GM21723 (cell line): ENCODE data around the gene PRSS16.
A peak's percentile ranks its signal among the peaks of the same experiment; 100 is the strongest.
"Not testable (repeated sequence)": the region's sequence is repeated elsewhere in the genome, so short reads cannot be mapped to it uniquely, and the experiment has no call there.

ENCODE experiments used
- ATAC-seq: cut with Tn5 transposase; IDR thresholded peaks from one replicate; pipeline ENCODE4 v1.9.1; 2021; ENCODE audit warnings: mild to moderate bottlenecking, moderate library complexity; ENCODE audit not compliant: unreplicated experiment

The PRSS16 gene

DNA sequence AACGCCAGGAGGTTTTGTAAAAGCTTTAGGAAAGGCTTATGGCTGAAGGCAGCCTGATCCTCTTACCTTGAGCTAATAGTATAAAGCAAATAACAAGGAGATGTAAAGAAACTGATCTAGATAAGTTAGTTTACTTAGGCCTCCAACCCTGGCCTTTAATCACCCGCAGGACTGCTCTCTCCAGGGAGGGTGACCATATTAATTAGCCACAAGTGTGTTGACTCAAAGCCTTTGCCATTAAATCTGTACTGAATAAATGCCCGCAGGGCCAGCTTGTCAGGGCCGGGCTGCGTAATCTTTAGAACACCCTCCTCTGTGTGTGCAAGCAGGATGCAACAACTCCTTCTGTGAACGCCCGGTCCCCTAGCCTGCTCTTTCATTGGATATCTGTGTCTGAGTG lies 6.1 kb upstream of the PRSS16 start:
- no peak for ATAC-seq

DNA sequence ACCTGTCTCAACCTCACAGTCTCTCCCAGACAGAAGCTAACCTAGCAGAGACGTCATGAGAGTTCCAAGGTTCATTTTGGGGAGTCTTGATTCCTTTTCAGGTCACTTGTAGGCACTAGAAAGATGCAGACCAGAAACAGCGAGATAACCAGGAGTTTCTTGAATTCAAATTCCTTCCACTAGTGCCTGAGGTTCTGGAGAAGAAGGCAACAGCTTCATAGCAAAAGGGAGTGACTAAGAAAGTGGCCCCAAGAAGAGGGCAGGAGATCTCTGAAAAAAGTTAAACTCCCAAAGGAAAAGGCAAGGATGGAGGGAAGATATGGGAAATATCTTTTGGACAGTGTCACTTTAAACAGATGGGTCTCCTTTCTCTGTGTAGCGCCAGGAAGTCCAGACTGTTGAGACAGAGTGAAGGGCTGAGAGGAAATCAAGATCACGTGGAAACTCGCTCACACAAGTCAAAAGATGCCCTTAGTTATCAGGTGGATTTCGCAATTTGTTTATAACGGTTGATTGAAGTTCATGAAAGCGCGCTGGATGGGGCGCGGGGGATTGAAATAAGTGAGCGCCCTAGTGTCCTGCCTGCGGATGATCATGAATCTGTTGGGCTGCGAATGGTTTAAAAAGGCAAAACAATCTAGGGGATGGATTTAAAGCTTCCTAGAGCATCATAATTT lies 4.8 kb upstream of the PRSS16 start:
- ATAC-seq = no peak

DNA sequence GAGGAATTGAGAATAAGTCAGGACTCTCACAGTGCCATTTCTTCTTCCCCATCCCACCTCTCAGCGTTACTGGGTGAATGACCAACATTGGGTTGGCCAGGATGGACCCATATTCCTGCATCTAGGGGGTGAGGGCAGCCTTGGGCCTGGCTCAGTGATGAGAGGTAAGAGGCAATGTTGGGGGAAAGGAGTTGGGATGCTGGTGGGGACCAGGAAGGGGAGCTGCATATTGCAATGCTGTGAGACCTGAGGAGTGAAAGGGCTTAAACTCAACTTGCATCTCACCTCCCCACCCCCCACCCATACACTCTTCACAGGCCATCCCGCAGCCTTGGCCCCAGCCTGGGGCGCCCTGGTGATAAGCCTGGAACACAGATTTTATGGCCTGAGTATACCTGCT lies 1.3 kb downstream of the PRSS16 start:
- no peak for ATAC-seq

DNA sequence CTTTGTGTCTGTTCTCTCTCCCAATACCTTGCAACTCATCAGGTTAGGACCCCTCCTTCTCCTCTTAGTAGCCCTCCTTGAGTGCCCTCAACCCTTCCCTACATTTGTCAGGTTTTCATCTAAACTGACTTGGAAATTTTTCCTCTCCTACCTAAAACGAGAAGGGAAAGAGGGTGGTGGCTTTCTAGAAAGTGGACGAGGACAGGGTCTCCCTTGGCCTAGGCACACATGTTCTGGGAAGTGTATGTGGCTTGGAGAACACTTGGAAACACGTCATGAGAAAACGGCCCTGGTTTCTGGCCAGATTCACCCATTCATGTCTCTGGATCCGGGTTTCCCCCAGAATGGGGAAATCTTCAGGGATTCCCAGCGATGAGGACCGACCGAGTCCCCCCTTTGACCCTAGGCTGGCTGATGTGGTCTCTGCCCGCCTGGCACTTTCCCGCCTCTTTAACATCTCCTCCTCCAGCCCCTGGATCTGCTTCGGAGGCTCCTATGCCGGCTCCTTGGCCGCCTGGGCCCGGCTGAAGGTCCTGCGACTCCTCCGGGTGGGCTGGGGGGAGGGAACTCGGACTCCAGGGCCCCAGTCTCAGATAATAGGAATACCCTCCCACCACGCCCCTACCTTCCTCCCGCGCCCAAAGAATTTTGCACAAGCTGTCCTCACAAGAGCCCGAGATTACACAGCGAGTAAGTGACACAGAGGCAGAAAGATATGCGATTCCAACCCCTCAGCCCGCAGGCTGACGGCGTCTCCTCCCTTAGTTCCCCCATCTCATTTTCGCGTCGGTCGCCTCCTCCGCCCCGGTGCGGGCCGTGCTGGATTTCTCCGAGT lies 3.0 kb downstream of the PRSS16 start:
- ATAC-seq = no peak

DNA sequence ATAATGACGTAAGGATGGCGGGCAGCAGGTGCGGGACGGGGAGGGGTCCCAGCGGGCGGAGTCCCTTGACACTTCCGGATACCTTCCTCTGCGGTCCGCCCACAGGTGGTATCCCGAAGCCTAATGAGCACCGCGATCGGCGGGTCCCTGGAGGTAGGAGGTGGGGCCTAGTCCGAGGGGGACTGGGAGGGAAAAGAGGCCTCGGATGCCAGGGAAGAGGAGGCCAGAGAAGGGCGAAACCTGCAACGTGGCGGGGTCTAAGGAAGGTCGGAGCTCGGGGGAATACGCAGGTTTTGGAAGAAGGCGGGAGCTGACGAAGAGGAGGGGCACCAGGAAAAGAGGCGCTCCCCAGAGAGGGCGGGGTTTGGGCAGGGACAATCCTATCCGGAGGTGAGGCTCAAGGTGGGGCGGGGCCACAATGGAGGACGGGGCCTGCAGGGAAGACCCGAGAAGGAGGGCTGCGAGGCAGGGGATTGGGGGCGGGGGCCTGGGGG lies 3.7 kb downstream of the PRSS16 start:
- peak; percentile 85 for ATAC-seq

DNA sequence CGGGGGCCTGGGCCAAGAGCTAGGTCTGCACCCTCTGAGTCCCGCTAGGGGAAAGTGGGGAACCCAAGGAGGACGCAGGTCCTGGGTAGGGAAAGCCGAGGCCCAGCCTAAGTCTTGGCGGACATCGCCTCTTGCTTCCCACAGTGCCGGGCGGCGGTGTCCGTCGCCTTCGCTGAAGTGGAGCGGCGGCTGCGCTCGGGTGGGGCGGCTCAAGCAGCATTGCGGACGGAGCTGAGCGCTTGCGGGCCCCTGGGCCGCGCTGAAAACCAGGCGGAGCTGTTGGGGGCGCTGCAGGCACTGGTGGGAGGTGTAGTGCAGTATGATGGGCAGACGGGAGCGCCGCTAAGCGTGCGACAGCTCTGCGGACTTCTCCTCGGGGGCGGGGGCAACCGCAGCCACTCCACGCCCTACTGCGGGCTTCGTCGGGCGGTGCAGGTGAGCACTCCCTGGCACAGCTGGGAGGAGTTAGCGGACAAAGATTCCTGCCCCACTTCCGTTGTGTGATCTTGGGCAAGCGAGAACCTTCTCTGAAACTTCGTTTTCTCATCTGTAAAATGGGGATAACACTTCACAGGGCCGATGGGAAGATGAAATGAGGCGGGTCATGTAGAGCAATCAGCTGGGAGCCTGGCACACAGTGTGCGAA lies 4.2 kb downstream of the PRSS16 start:
- peak; percentile 88 for ATAC-seq

DNA sequence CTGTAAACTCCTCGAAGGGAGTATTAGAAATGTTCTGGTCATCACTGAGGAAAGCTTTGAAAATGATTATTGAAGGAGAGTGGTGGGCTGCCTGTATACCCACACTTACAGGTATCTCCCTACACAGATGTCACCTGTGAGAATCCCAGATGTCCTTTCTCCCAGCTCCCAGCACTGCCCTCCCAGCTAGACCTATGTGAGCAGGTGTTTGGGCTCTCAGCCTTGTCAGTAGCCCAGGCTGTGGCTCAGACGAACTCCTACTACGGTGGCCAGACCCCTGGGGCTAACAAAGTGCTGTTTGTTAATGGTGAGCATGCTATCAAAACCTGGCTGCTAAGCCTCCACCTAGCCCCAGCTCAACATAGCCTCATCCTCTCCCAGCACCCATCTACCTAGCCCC lies 7.1 kb downstream of the PRSS16 start:
- ATAC-seq = no peak

DNA sequence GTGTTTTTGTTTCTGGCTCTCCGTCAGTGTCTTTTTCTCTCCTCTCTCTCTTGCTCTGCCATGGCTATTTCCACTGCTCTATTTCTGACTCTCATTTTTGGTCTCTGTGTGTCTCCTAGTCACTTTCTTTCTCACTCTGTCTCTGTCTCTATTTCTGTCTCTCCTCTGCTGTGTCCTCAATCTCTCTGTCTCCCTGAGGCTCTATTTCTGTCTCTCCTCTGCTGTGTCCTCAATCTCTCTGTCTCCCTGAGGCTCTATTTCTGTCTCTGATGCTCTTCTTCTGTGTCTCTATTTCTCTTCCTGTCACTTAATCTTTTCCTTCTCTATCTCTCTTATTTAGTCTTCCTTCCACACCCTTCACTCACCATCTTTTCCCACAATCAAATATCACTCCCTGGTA lies 8.4 kb downstream of the PRSS16 start:
- ATAC-seq = no peak

DNA sequence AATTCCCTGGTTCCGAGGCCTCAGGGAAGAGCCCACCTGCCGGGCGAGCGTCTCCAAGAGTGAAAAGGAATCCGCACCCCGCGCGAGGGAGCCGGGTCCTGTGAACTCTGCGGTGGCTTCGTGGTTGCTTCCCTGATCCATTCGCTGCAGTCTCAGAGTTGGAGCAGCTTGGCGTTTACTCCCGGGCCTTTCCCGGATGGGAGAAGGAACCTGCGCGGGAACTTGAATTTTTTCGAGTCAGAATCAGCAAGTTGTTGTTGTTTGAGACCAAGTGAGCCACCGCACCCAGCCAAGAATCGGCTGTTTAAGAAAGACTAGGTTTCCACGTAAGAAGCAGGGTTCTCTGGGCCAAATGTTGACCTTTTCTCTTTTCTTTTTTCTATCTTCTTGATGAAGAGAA lies 12.9 kb downstream of the PRSS16 start:
- ATAC-seq = no peak

DNA sequence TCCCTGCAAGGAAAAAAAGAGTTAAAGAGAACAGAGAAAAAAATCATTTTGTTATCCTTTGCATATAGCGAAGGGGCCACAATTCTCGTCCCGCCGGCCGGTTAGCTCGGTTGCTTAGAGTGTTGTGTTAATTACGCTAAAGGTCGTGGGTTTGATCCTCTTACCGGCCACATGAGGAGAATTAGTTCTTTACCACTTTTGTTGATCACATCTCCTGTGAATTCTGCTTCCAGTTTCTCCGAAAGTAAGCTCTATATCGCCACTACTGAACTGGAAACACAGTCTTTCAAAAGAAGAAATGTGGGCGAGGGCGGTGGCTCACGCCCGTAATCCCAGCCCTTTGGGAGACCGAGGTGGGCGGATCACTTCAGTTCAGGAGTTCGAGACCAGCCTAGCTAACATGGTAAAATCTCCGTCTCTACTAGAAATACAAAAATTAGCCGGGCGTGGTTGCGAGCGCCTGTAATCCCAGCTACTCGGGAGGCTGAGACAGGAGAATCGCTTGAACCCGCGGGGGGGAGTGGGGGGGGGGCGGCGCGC lies 13.4 kb downstream of the PRSS16 start:
- ATAC-seq = no peak

DNA sequence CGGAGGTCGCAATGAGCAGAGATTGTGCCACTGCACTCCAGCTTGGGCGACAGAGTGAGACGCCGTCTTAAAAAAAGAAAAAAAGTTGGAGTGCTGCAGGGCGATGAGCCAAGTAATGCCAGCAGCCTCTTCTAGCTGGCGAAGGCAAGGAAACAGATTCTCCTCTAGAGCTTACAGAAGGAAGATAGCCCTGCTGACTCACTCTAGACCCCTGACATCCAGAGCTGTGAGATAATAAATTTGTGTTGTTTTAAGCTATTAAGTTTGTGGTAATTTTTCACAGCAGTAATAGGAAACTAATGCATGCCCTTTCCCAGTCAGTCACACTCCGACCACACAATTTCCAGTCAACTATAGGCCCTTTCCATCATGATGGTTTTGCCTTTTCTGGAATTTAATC lies 16.4 kb downstream of the PRSS16 start:
- ATAC-seq = no peak

DNA sequence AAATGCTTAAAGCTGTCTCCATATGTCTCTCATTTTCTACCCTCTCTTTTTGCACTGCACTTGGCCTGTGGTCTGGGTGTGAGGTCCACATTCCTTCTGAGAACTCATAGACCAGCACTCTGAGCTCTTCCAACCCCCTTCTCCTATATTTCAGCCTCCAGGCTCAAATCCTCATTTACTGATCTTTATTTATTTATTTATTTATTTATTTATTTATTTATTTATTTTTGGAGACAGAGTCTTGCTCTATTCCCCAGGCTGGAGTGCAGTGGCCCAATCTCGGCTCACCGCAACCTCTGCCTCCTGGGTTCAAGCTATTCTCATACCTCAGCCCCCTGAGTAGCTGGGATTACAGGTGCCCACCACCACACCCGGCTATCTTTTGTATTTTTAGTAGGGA lies 19.5 kb downstream of the PRSS16 start:
- ATAC-seq = not testable (repeated sequence)

DNA sequence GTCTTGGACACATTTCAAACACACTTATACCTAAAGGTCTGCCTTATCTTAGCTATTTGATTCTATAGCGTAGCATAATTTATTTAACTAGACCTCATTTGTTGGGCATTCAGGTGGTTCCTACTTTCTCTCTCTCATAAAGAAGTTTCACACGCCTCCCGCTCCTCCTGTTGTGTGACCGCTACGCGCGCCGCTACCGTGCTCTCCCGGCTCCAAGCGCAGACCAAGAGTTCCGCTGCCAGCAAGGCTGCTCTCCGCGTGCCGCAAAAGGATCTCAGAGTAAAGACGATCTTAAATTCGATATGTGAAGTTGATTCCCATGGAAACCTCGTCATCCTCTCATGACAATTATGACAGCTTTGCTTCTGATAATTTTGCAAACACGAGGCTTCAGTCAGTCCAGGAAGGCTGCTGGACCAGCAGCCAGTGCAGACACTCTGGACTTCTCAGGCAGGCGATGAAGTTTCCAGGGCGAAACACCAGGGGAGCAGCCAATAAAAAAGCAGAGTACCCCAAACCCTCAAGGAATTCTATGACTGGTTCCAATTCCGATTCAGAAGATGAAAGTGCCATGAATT lies 20.4 kb downstream of the PRSS16 start:
- no peak for ATAC-seq

DNA sequence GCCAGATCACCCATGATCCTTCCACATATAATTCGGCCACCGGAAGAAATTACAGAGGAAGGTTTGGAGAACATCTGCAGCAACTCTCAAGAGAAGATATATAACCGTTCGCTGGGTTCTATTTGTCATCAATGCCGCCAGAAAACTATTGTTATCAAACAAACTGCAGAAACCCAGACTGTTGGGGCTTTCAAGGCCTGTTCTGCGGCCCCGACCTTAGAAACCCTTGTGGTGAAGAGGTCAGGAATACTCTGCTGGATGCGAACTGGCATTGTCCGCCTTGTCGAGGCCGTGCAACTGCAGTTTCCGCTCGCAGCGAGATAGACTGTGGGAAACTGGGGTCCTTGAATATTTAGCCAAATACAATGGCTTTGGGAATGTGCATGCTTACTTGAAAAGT lies 21.3 kb downstream of the PRSS16 start:
- ATAC-seq = no peak

DNA sequence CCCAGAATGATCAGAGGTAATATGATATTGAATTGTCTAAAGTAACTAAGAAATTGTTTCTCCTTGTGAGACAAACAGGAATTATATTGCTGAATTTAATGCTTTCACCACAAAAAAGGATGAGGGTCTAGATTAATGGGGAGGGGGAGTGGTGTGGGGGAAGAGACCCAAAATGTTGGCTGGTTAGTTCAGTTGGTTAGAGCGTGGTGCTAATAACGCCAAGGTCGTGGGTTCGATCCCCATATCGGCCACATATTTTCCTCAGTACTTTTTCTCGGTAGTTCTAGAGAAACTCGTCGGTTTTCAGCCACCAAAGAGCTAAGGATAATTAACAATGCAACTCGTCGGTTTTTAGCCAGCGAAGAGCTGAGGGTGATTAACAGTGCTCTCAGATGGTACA lies 26.3 kb downstream of the PRSS16 start:
- ATAC-seq = no peak

DNA sequence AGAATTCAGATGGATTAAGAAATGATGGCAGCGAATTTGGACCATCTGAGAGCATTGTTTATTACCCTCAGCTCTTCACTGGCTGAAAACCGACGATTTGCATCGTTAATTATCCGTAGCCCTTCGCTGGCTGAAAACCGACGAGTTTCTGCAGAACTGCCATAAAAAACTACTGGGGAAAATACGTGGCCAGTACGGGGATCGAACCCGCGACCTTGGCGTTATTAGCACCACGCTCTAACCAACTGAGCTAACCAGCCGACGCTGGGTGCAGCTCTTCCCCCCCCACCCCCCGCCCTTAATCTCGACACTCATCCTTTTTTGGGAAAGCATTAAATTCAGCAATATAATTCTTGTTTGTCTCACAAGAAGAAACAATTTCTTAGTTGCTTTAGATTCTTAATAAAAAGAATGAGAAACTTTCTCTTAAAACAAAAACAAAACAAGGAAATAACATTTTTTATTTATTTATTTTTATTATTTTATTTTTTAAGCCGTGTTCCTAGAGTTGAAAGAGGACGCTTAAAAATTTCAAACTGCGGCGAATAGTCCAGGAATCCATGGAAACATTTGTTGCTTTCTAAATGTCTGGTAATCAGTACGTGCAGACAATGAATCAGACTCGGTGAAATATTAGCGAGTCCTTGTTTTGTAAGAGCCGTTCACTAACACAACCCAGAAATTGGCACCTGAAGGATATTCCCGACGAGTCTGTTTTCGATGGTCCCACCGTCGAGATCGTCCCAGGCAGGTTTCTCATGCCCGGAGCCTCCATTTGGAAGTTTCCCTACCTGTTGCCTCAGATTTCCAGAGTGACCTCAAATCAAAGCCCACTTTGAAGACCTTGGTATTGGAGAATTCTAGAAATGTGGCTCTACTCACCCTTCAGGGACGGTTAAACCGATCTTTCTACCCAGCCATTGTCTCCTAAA lies 27.8 kb downstream of the PRSS16 start:
- no peak for ATAC-seq

DNA sequence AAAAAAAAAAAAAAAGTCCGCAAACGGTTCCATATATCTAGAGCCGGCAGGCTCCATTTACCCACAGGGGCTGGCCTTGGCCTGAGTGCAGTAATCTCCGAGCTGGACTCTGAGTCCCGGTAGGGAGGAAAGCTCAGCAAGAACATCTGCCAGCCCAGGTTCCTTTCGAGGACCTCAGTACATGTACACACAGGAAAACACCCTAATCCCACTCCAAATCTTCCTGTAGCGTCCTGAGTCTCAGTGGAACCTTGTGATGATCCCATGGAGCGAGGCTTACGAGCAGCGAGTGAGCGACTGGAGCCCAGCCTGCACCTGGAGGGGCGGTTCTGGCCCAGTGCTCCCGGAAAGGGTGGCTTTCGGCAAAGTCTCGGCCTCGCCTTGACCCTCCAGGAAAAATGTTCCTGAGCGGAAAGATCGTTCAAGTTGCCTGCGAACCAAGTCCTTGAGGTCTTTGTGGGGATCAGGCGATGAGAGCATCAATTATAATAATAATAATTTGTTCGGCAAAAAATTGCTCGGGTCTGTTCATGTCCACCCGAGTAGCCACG lies 32.1 kb downstream of the PRSS16 start:
- ATAC-seq = no peak

DNA sequence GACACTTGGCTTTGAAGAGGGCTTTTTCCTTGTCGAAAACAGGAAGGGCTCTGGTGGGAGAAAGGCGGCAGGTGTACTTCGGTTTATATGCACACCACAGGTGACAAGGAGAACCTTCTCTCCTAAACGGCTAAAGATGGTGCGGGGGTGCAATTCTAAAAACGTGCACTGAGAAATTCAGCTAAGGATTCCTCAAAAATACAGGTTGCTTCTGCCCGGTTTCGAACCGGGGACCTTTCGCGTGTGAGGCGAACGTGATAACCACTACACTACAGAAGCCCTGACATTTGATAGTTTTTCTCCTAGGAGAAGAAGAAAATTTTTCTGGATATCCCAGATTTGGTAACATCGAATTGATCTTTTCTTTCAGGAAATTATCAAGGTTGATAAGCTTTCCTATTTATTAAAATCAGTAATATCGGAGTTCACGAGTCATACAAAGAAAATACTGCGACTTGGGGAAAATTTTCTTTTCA lies 32.6 kb downstream of the PRSS16 start:
- ATAC-seq = no peak

DNA sequence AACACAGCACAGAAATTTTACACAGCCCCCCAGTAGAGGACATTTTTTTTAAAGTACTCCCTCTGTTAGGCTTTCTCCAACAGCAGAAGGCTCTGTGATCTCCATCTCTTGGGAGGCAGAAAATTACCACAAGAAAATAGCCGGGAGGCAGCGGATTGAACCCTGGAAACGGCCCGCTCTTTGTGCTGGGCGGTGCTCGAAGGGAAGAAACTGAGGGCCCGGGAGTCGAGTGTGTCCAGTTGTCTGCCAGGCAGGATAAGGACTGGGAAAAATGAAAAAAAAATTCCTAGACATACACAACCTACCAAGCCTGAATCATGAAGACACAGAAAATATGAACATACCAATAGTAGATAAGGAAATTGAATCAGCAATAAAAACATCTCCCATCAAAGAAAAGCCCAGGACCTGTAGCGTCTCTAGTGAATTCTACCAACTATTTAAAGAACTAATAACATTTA lies 33.1 kb downstream of the PRSS16 start:
- no peak for ATAC-seq

DNA sequence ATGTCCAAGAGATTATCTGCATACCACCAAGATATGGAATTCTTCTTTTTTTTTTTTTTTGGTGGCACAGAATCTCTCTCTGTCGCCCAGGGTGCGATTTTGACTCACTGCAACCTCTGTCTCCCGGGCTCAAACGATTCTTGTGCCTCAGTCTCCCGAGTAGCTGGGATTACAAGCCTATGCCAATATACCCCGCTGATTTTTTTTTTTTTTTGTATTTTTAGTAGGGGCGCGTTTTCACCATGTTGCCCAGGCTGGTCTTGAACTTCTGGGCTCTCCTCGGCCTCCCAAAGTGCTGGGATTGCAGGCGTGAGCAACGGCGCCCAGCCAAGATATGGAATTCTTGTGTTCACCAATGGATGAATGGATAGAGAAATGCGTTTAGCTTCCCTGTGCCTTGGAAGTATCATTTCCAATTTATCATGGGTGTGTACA lies 33.6 kb downstream of the PRSS16 start:
- no peak for ATAC-seq
